Psoas muscle (tissue), 8 donors: ENCODE results near the gene FGF19. TPM values are rescaled to one million over a fixed set of nuclear protein-coding genes. Genes with fewer than 3 reads are reported as not detected.

ENCODE experiments used
- ATAC-seq, 4 donors: fragments of 200-7000 bp; cut with Tn5 transposase; one replicate each; pipeline ENCODE4 v1.9.1; 2020; ENCODE audit warnings: moderate library complexity in 3 of 4, mild to moderate bottlenecking in 2 of 4
- DNase-seq, 2 donors: peaks; one replicate each; pipeline ENCODE4 v3.0.0-alpha.2; 2020
- H3K27ac ChIP-seq: fragments of 200-600 bp; one replicate; pipeline ENCODE4 v1.8.0; 2022
- H3K27me3 ChIP-seq, 3 donors: fragments of 200-600 bp in 1 of 3; one replicate each; pipeline versions ENCODE4 v1.6.1 to v1.8.0; 2013 to 2022; ENCODE audit warnings: low read length in 2 of 3, mild to moderate bottlenecking in 2 of 3, moderate library complexity in 1 of 3; ENCODE audit not compliant: insufficient read depth in 3 of 3
- H3K36me3 ChIP-seq, 2 donors: fragments of 200-600 bp in 1 of 2; one replicate each; pipeline versions ENCODE4 v1.6.1 to v1.8.0; 2013 to 2022; ENCODE audit warnings: low read depth in 1 of 2, mild to moderate bottlenecking in 1 of 2, moderate library complexity in 1 of 2; ENCODE audit not compliant: insufficient read depth in 1 of 2
- H3K4me1 ChIP-seq: fragments of 200-600 bp; one replicate; pipeline ENCODE4 v1.8.0; 2022
- H3K4me3 ChIP-seq: fragments of 200-600 bp; one replicate; pipeline ENCODE4 v1.8.0; 2022; ENCODE audit warnings: mild to moderate bottlenecking
- H3K9me3 ChIP-seq: fragments of 200-600 bp; one replicate; pipeline ENCODE4 v1.8.0; 2022
- WGBS, 3 donors: extraction: QIAGEN DNeasy Blood & Tissue Kit; methylation state at CpG; one replicate each; pipeline versions ENCODE4 v1.1.6 to v1.1.7; 2013; 5-methylcytosine and 5-hydroxymethylcytosine counted together
- intact Hi-C, 2 donors: fragments of 100-400 bp; cut with DNase I; formaldehyde crosslinking; loops; one replicate each; pipeline versions ENCODE4 v1.11.0 to v1.14.2; 2022
- polyA plus RNA-seq, 3 donors: library from polyadenylated mRNA; stranded (reverse); fragments of 200-250 nt; gene quantifications; one replicate each; pipeline ENCODE4 v1.2.3, GENCODE V29; 2013
- total RNA-seq, 4 donors: library from RNA; stranded (reverse); fragmentation: NEBNext Ultra II Directional in 2 of 4; extraction: Animal tissue kit (Norgen Biotek cat#: 25700) in 2 of 4; gene quantifications; one replicate each; pipeline versions ENCODE4 v1.2.1 to v1.2.4, GENCODE V29; 2021 to 2023
- TF ChIP-seq, protein P1 (sequence below): fragments of 200-600 bp; IDR thresholded peaks from one replicate; pipeline ENCODE4 v1.8.0; 2022; ENCODE audit warnings: antibody characterized with exemption
- donor health status: healthy with polysubstance abuse.
- donor health status: DM: no; HTN: no; CAD: no; lungs with moderate emphysema.
- donor health status: Bipolar disorder and iron deficiency.
- donor health status: healthy.
- donor health status: DM: yes; HTN: yes; CAD: no.
- donor health status: DM: no; HTN: no; CAD: no.
- donor health status: DM: no; HTN: no; CAD: no.
- donor health status: DM: yes; HTN: yes; CAD: no.

Gene FGF19
- total and polyA plus RNA-seq, 7 donors, result not detected

GRCh38 chr11:69730500-69730899, 26.7 kb upstream of the FGF19 start:
- no peaks in the 10 kb centered on the region for H3K4me1 ChIP-seq
- WGBS, 3 donors, result 73 to 81% (median 76%) methylated on average over 7 to 8 of the region's 8 CpGs
- H3K27ac ChIP-seq, result no peak overlapping the region
- TF ChIP-seq, protein P1, sequence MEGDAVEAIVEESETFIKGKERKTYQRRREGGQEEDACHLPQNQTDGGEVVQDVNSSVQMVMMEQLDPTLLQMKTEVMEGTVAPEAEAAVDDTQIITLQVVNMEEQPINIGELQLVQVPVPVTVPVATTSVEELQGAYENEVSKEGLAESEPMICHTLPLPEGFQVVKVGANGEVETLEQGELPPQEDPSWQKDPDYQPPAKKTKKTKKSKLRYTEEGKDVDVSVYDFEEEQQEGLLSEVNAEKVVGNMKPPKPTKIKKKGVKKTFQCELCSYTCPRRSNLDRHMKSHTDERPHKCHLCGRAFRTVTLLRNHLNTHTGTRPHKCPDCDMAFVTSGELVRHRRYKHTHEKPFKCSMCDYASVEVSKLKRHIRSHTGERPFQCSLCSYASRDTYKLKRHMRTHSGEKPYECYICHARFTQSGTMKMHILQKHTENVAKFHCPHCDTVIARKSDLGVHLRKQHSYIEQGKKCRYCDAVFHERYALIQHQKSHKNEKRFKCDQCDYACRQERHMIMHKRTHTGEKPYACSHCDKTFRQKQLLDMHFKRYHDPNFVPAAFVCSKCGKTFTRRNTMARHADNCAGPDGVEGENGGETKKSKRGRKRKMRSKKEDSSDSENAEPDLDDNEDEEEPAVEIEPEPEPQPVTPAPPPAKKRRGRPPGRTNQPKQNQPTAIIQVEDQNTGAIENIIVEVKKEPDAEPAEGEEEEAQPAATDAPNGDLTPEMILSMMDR, result no peak
- peaks cover 0 to 51% (median 3%) of the 10 kb centered on the region in 3 donors for H3K27me3 ChIP-seq
- no peak overlapping the region for H3K4me3 ChIP-seq
- DNase-seq, result no peak
- H3K36me3 ChIP-seq, result no peaks in the 10 kb centered on the region
- intact Hi-C loops, result no loop called here
- ATAC-seq, result no peak
- H3K9me3 ChIP-seq, result no peaks in the 10 kb centered on the region

DNA sequence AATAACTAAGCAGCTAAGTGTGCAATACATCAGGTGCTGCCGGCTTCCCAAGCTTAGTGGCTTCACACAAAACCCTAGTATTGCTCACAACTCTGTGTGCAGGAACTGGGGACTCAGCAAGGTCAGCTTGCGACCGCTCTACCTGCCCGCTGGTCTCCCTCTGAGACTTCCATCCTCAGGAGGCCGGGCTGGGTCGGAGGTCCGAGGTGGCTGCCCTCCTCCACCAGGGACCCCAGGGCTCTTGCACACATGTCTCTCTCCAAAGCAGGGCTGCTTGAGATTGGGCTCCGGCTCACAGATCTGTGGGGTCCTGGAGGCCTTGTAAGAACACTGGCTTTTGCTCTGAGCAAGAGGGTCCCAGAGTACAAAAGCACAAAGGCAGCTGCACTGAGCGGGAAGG, 25.4 kb upstream of the FGF19 start:
- H3K27me3 ChIP-seq, result peaks cover 0 to 62% (median 6%) of the 10 kb centered on the region in 3 donors
- ATAC-seq, result no peak

DNA sequence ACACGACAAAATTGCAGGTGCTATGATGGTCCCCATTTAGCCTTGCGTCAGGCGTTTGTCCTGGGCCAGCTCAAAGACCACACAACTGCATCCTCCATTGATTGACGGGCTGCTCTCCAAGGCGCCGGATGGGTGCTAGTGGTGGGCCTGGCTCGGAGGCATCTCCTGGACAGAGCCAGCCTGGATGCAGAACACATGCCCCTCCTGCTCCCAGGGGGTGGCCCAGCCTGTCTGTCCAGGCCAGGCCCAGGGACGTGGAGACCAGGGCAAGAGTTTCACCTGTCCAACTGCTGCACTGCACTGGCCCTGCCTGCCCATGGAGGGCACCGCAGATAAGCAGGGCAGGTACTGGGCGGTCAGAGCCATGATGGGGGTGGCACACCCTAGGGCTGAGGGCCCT, 23.4 kb upstream of the FGF19 start:
- Histone ChIP-seq H3K9me3 (no peaks in the 10 kb centered on the region), H3K4me1 (no peaks in the 10 kb centered on the region), H3K27ac (no peak overlapping the region), H3K27me3 (peaks cover 0 to 77% (median 3%) of the 10 kb centered on the region in 3 donors), H3K36me3 (no peaks in the 10 kb centered on the region), H3K4me3 (no peak overlapping the region)
- ATAC-seq (no peak), DNase-seq (no peak)
- 79 to 82% (median 81%) methylated on average over 10 of the region's 10 CpGs for WGBS, 3 donors
- intact Hi-C loops, result no loop called here
- TF ChIP-seq, protein P1, result no peak

More for the DNA sequence above, 25.4 kb upstream of the FGF19 start:
- Histone ChIP-seq H3K36me3 (no peaks in the 10 kb centered on the region), H3K9me3 (no peaks in the 10 kb centered on the region), H3K4me1 (no peaks in the 10 kb centered on the region), H3K27ac (no peak overlapping the region), H3K4me3 (no peak overlapping the region)
- intact Hi-C loops, result no loop called here
- no peak for DNase-seq
- TF ChIP-seq, protein P1, result no peak
- WGBS, 3 donors, result 79 to 84% (median 81%) methylated on average over 9 of the region's 9 CpGs

GRCh38 chr11:69726481-69726880, 22.7 kb upstream of the FGF19 start:
- Histone ChIP-seq H3K4me3 (no peak overlapping the region), H3K36me3 (no peaks in the 10 kb centered on the region), H3K9me3 (no peaks in the 10 kb centered on the region), H3K27me3 (peaks cover 0 to 84% (median 5%) of the 10 kb centered on the region in 3 donors), H3K27ac (no peak overlapping the region), H3K4me1 (no peaks in the 10 kb centered on the region)
- intact Hi-C loops, result no loop called here
- 38 to 43% (median 39%) methylated on average over 18 of the region's 18 CpGs for WGBS, 3 donors
- ATAC-seq (no peak), DNase-seq (no peak)
- TF ChIP-seq, protein P1, result no peak

- intact Hi-C loops, result no loop called here
- Histone ChIP-seq H3K36me3 (no peaks in the 10 kb centered on the region), H3K4me1 (no peaks in the 10 kb centered on the region), H3K27me3 (peaks cover 0 to 85% (median 5%) of the 10 kb centered on the region in 3 donors), H3K4me3 (no peak overlapping the region), H3K27ac (no peak overlapping the region), H3K9me3 (no peaks in the 10 kb centered on the region)
- TF ChIP-seq, protein P1, result no peak
- ATAC-seq (no peak), DNase-seq (no peak)
- 25 to 30% (median 25%) methylated on average over 9 of the region's 9 CpGs for WGBS, 3 donors
Observed at GRCh38 chr11:69726019-69726418, 22.2 kb upstream of the FGF19 start.
